H9 (cell line): Measurements from ENCODE around the gene HTRA3. TPM values are rescaled to one million over a fixed set of nuclear protein-coding genes. Genes with fewer than 3 reads are reported as not detected.

Source experiments
- DNase-seq: peaks from one replicate; pipeline ENCODE4 v3.0.0-alpha.2; 2017
- H2AFZ ChIP-seq: one replicate; pipeline ENCODE4 v1.6.1; 2013; ENCODE audit warnings: mild to moderate bottlenecking, low read length, control low read depth, moderate library complexity
- H2AK5ac ChIP-seq: 2 replicates; pipeline ENCODE4 v1.6.1; 2013; ENCODE audit warnings: low read length, control low read depth, mixed read lengths; ENCODE audit not compliant: insufficient read length
- H2BK120ac ChIP-seq: one replicate; pipeline ENCODE4 v1.6.1; 2013; ENCODE audit warnings: low read depth, mild to moderate bottlenecking, low read length, control low read depth, inconsistent platforms; ENCODE audit not compliant: poor library complexity, severe bottlenecking
- H2BK12ac ChIP-seq: 2 replicates; pipeline ENCODE4 v1.6.1; 2013; ENCODE audit warnings: low read length, control low read depth, mixed read lengths, low read depth; ENCODE audit not compliant: insufficient read length
- H2BK15ac ChIP-seq: 2 replicates; pipeline ENCODE4 v1.6.1; 2013; ENCODE audit warnings: low read depth, low read length, control low read depth
- H2BK20ac ChIP-seq: one replicate; pipeline ENCODE4 v1.6.1; 2013; ENCODE audit warnings: low read depth, mild to moderate bottlenecking, low read length, control low read depth, inconsistent platforms; ENCODE audit not compliant: poor library complexity, severe bottlenecking
- H2BK5ac ChIP-seq: 2 replicates; pipeline ENCODE4 v1.6.1; 2013; ENCODE audit warnings: low read length, control low read depth, mixed read lengths; ENCODE audit not compliant: insufficient read length
- H3K14ac ChIP-seq: 2 replicates; pipeline ENCODE4 v1.6.1; 2013; ENCODE audit warnings: low read length, control low read depth; ENCODE audit not compliant: insufficient read depth
- H3K18ac ChIP-seq: 2 replicates; pipeline ENCODE4 v1.6.1; 2013; ENCODE audit warnings: low read depth, mild to moderate bottlenecking, mixed read lengths, low read length, control low read depth; ENCODE audit not compliant: insufficient read length
- H3K23ac ChIP-seq: 2 replicates; pipeline ENCODE4 v1.6.1; 2013; ENCODE audit warnings: low read length, control low read depth, mixed read lengths, low read depth; ENCODE audit not compliant: insufficient read length
- H3K23me2 ChIP-seq: 2 replicates; pipeline ENCODE4 v1.6.1; 2013; ENCODE audit warnings: low read depth, mild to moderate bottlenecking, mixed read lengths, low read length, control low read depth; ENCODE audit not compliant: insufficient read length, poor library complexity, severe bottlenecking
- H3K27ac ChIP-seq: 2 replicates; pipeline ENCODE4 v1.5.1; 2013; ENCODE audit warnings: low read length, control low read depth, mixed read lengths, low read depth; ENCODE audit not compliant: insufficient read length
- H3K27me3 ChIP-seq: 2 replicates; pipeline ENCODE4 v1.6.1; 2013; ENCODE audit warnings: low read length, control low read depth, inconsistent platforms; ENCODE audit not compliant: insufficient read depth
- H3K4ac ChIP-seq: 2 replicates; pipeline ENCODE4 v1.6.1; 2013; ENCODE audit warnings: low read depth, mild to moderate bottlenecking, control low read depth, inconsistent platforms, low read length, moderate library complexity
- H3K4me1 ChIP-seq: 2 replicates; pipeline ENCODE4 v1.6.1; 2013; ENCODE audit warnings: low read length, control low read depth, inconsistent platforms; ENCODE audit not compliant: insufficient read depth
- H3K4me2 ChIP-seq: 2 replicates; pipeline ENCODE4 v1.6.1; 2013; ENCODE audit warnings: low read length, control low read depth, mixed read lengths; ENCODE audit not compliant: insufficient read length, insufficient read depth
- H3K56ac ChIP-seq: 2 replicates; pipeline ENCODE4 v1.6.1; 2013; ENCODE audit warnings: low read depth, mild to moderate bottlenecking, mixed read lengths, low read length, control low read depth; ENCODE audit not compliant: insufficient read length
- H3K79me1 ChIP-seq: 2 replicates; pipeline ENCODE4 v1.6.1; 2013; ENCODE audit warnings: low read depth, mild to moderate bottlenecking, moderate library complexity, low read length, control low read depth, inconsistent platforms; ENCODE audit not compliant: insufficient read depth, poor library complexity, severe bottlenecking
- H3K79me2 ChIP-seq: 2 replicates; pipeline ENCODE4 v1.6.1; 2013; ENCODE audit warnings: low read length, control low read depth, inconsistent platforms; ENCODE audit not compliant: insufficient read depth
- H3K9ac ChIP-seq: 2 replicates; pipeline ENCODE4 v1.6.1; 2013; ENCODE audit warnings: low read length, control low read depth, mixed read lengths; ENCODE audit not compliant: insufficient read length; ENCODE audit errors: extremely low read depth
- H3K9me3 ChIP-seq: one replicate; pipeline ENCODE4 v1.6.1; 2013; ENCODE audit warnings: low read depth, low read length, inconsistent platforms; ENCODE audit not compliant: control insufficient read depth
- H3T11ph ChIP-seq: one replicate; pipeline ENCODE4 v1.6.1; 2013; ENCODE audit warnings: mild to moderate bottlenecking, low read length, control low read depth, inconsistent platforms
- H4K20me1 ChIP-seq: one replicate; pipeline ENCODE4 v1.6.1; 2013; ENCODE audit not compliant: control insufficient read depth, insufficient read length, insufficient read depth
- H4K5ac ChIP-seq: 2 replicates; pipeline ENCODE4 v1.6.1; 2013; ENCODE audit warnings: low read depth, mild to moderate bottlenecking, mixed read lengths, low read length, control low read depth; ENCODE audit not compliant: insufficient read length
- H4K8ac ChIP-seq: replicated peaks from 2 replicates; pipeline ENCODE4 v1.6.1; 2013; ENCODE audit warnings: low read length, control low read depth, mixed read lengths, low read depth; ENCODE audit not compliant: insufficient read length
- H4K91ac ChIP-seq: 2 replicates; pipeline ENCODE4 v1.6.1; 2013; ENCODE audit warnings: low read depth, mild to moderate bottlenecking, moderate library complexity, mixed read lengths, low read length, control low read depth; ENCODE audit not compliant: insufficient read length
- H3K27ac Mint-ChIP-seq, 3 experiments: 2 replicates in 2 of 3; 3 replicates in 1 of 3; pipeline ENCODE4 v1.8.0; 2020 to 2021; ENCODE audit warnings: mixed read lengths in 3 of 3, mild to moderate bottlenecking in 1 of 3, moderate library complexity in 1 of 3
- H3K27me3 Mint-ChIP-seq: 2 replicates; pipeline ENCODE4 v1.8.0; 2021; ENCODE audit warnings: low read depth, mild to moderate bottlenecking, moderate library complexity, mixed read lengths
- H3K36me3 Mint-ChIP-seq, 3 experiments: 2 replicates in 2 of 3; 3 replicates in 1 of 3; pipeline ENCODE4 v1.8.0; 2020 to 2021; ENCODE audit warnings: low read depth in 3 of 3, mixed read lengths in 3 of 3; ENCODE audit not compliant: insufficient read depth in 1 of 3
- H3K4me1 Mint-ChIP-seq, 2 experiments: 2 replicates each; pipeline ENCODE4 v1.8.0; 2020; ENCODE audit warnings: mixed read lengths in 2 of 2
- H3K4me3 Mint-ChIP-seq, 2 experiments: 2 replicates in 1 of 2; 3 replicates in 1 of 2; pipeline ENCODE4 v1.8.0; 2020 to 2021; ENCODE audit warnings: mild to moderate bottlenecking in 2 of 2, mixed read lengths in 2 of 2, moderate library complexity in 1 of 2
- H3K9me3 Mint-ChIP-seq, 2 experiments: 2 replicates in 1 of 2; 3 replicates in 1 of 2; pipeline ENCODE4 v1.8.0; 2020; ENCODE audit warnings: mild to moderate bottlenecking in 2 of 2, mixed read lengths in 2 of 2, moderate library complexity in 1 of 2
- CTCF ChIP-seq: fragments of 200-600 bp; sonication (generic); conservative IDR thresholded peaks from 3 replicates; pipeline ENCODE4 v1.8.0; 2021; ENCODE audit warnings: antibody characterized with exemption, mild to moderate bottlenecking
- WGBS: extraction: QIAGEN DNeasy Blood & Tissue Kit; methylation state at CpG from one replicate; pipeline ENCODE4 v1.1.7; 2013; ENCODE audit warnings: missing lambda C conversion rate, low lambda C conversion rate, mixed read lengths; ENCODE audit not compliant: insufficient read length; ENCODE audit errors: extremely low coverage; 5-methylcytosine and 5-hydroxymethylcytosine counted together
- total RNA-seq: library from RNA; stranded (reverse); gene quantifications from 2 replicates; pipeline ENCODE4 v1.2.1, GENCODE V29; 2021

Gene HTRA3
- total RNA-seq, 1 experiment from 2014 or later = 3.0 TPM

GRCh38 chr4:8257854-8258253, 11.7 kb upstream of the HTRA3 start:
- Histone ChIP-seq H3K79me1 (no peaks in the 10 kb centered on the region), H4K20me1 (no peaks in the 10 kb centered on the region), H2BK15ac (no peak overlapping the region), H3K79me2 (no peaks in the 10 kb centered on the region), H3K4me1 (no peaks in the 10 kb centered on the region), H2AK5ac (no peak overlapping the region), H4K91ac (no peak overlapping the region), H2BK120ac (no peak overlapping the region), H3K27ac (no peak overlapping the region), H3K9ac (no peak overlapping the region), H4K5ac (no peak overlapping the region), H4K8ac (no peak overlapping the region), H3K14ac (no peak overlapping the region), H3K23me2 (no peaks in the 10 kb centered on the region), H3K27me3 (no peaks in the 10 kb centered on the region), H3K4me2 (no peak overlapping the region), H3K56ac (no peak overlapping the region), H2BK12ac (no peak overlapping the region), H2BK20ac (no peak overlapping the region), H3K4ac (no peak overlapping the region), H3K23ac (no peak overlapping the region), H2AFZ (no peak overlapping the region), H3K18ac (no peak overlapping the region), H2BK5ac (no peak overlapping the region), H3K9me3 (no peaks in the 10 kb centered on the region), H3T11ph (no peak overlapping the region)
- Mint-ChIP-seq H3K27me3 (peaks cover 3% of the 10 kb centered on the region), H3K27ac (no peak overlapping the region), H3K36me3 (no peaks in the 10 kb centered on the region), H3K9me3 (peaks cover 0 to 8% of the 10 kb centered on the region in 2 experiments; a peak in 2 of 5 replicates), H3K4me1 (peaks cover 0 to 5% of the 10 kb centered on the region in 2 experiments; a peak in 2 of 4 replicates), H3K4me3 (no peak overlapping the region)
- no peak for TF ChIP-seq CTCF
- WGBS = no CpG with 5 or more reads among the region's 4 CpGs
- no peak for DNase-seq
